ENCODE data around the gene MSL3.

- TF ChIP-seq GABPA (IDR thresholded peaks at IDR 0.05; ENCODE audit: low read depth) (no peak), CTCF (IDR thresholded peaks at IDR 0.05; ENCODE audit: insufficient read depth, low read length) (no peak), POLR2AphosphoS5 (IDR thresholded peaks at IDR 0.05; ENCODE audit: low read depth) (no peak), REST (IDR thresholded peaks at IDR 0.05; ENCODE audit: insufficient replicate concordance, low read depth) (no peak), SPI1 (IDR thresholded peaks at IDR 0.05; ENCODE audit: borderline replicate concordance, low read depth) (no peak)
Observed at GRCh38 chrX:11781734-11782370, 23.8 kb downstream of the MSL3 start.
